Measurements from ENCODE around the gene ARSB.

ARSB gene

GRCh38 chr5:78830528-78831046 is 154.5 kb downstream of the ARSB start:
- Histone ChIP-seq H3K36me3 (replicated peaks) (no peaks in the 10 kb centered on the region), H3K27me3 (replicated peaks) (no peaks in the 10 kb centered on the region), H3K4me3 (ENCODE audit: low read depth, low read length) (no peak overlapping the region), H3K27ac (no peak overlapping the region)
- DNase-seq: no peak
- in situ Hi-C loops (cut with HindIII; ENCODE audit: low pct_ligation_motif_present, low sequenced_read_pairs): no loop called here
- TF ChIP-seq CTCF (IDR thresholded peaks at IDR 0.05; ENCODE audit: low read depth, low read length, missing control alignments): no peak

GRCh38 chr5:78829811-78830527 is 155.1 kb downstream of the ARSB start:
- in situ Hi-C loops (cut with HindIII; ENCODE audit: low pct_ligation_motif_present, low sequenced_read_pairs): no loop called here
- no peak overlapping the region for H3K27ac ChIP-seq

GRCh38 chr5:78827725-78828124 is 157.4 kb downstream of the ARSB start:
- Histone ChIP-seq H3K36me3 (replicated peaks) (no peaks in the 10 kb centered on the region), H3K27me3 (replicated peaks) (no peaks in the 10 kb centered on the region), H3K4me3 (ENCODE audit: low read depth, low read length) (no peak overlapping the region), H3K27ac (no peak overlapping the region)
- no peak for DNase-seq
- in situ Hi-C loops (cut with HindIII; ENCODE audit: low pct_ligation_motif_present, low sequenced_read_pairs): no loop called here
- no peak for TF ChIP-seq CTCF (IDR thresholded peaks at IDR 0.05; ENCODE audit: low read depth, low read length, missing control alignments)

More at GRCh38 chr5:78829811-78830527, 155.1 kb downstream of the ARSB start:
- Histone ChIP-seq H3K4me3 (ENCODE audit: low read depth, low read length) (no peak overlapping the region), H3K36me3 (replicated peaks) (no peaks in the 10 kb centered on the region), H3K27me3 (replicated peaks) (no peaks in the 10 kb centered on the region)
- TF ChIP-seq CTCF (IDR thresholded peaks at IDR 0.05; ENCODE audit: low read depth, low read length, missing control alignments): no peak
- DNase-seq: no peak

GRCh38 chr5:78824831-78825281 is 160.3 kb downstream of the ARSB start:
- in situ Hi-C loops (cut with HindIII; ENCODE audit: low pct_ligation_motif_present, low sequenced_read_pairs): no loop called here
- Histone ChIP-seq H3K4me3 (ENCODE audit: low read depth, low read length) (no peak overlapping the region), H3K27ac (no peak overlapping the region), H3K36me3 (replicated peaks) (no peaks in the 10 kb centered on the region), H3K27me3 (replicated peaks) (no peaks in the 10 kb centered on the region)
- no peak for TF ChIP-seq CTCF (IDR thresholded peaks at IDR 0.05; ENCODE audit: low read depth, low read length, missing control alignments)
- DNase-seq: no peak

- in situ Hi-C loops (cut with HindIII; ENCODE audit: low pct_ligation_motif_present, low sequenced_read_pairs): no loop called here
- Histone ChIP-seq H3K27ac (no peak overlapping the region), H3K36me3 (replicated peaks) (no peaks in the 10 kb centered on the region), H3K4me3 (ENCODE audit: low read depth, low read length) (no peak overlapping the region), H3K27me3 (replicated peaks) (no peaks in the 10 kb centered on the region)
- no peak for DNase-seq
- TF ChIP-seq CTCF (IDR thresholded peaks at IDR 0.05; ENCODE audit: low read depth, low read length, missing control alignments): no peak
These were observed 161.9 kb downstream of the ARSB start for GRCh38 chr5:78823196-78823595.

Data from brain microvascular endothelial cell (primary cell).